Vagina (tissue), 2 donors: ENCODE results near the gene ATG9B.

Experiments
- POLR2A ChIP-seq, 2 donors: fragments of 450-650 bp; IDR thresholded peaks; one replicate each; pipeline ENCODE4 v1.6.1; 2017; ENCODE audit warnings: antibody characterized with exemption in 2 of 2, mild to moderate bottlenecking in 2 of 2, moderate library complexity in 2 of 2
- TF ChIP-seq, protein P1 (sequence below), 3 experiments: fragments of 450-650 bp in 2 of 3; fragments of 200-600 bp in 1 of 3; sonication (generic) in 1 of 3; IDR thresholded peaks; one replicate each; pipeline ENCODE4 v1.5.1; 2017 to 2019; ENCODE audit warnings: antibody characterized with exemption in 3 of 3, mild to moderate bottlenecking in 2 of 3, moderate library complexity in 2 of 3

DNA sequence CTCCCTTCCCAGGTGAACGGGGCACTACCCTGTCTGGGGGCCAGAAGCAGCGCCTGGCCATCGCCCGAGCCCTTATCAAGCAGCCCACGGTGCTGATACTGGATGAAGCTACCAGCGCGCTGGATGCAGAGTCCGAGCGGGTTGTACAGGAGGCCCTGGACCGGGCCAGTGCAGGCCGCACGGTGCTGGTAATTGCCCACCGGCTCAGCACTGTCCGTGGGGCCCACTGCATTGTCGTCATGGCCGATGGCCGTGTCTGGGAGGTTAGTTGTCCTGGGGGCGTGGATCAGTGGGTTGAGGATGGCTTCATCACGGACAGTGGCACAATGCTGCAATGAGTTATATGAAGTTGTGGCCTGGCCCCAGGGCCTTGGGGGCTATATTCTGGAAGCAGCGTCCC is 19.7 kb upstream of the ATG9B start:
- TF ChIP-seq, protein P1, sequence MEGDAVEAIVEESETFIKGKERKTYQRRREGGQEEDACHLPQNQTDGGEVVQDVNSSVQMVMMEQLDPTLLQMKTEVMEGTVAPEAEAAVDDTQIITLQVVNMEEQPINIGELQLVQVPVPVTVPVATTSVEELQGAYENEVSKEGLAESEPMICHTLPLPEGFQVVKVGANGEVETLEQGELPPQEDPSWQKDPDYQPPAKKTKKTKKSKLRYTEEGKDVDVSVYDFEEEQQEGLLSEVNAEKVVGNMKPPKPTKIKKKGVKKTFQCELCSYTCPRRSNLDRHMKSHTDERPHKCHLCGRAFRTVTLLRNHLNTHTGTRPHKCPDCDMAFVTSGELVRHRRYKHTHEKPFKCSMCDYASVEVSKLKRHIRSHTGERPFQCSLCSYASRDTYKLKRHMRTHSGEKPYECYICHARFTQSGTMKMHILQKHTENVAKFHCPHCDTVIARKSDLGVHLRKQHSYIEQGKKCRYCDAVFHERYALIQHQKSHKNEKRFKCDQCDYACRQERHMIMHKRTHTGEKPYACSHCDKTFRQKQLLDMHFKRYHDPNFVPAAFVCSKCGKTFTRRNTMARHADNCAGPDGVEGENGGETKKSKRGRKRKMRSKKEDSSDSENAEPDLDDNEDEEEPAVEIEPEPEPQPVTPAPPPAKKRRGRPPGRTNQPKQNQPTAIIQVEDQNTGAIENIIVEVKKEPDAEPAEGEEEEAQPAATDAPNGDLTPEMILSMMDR (IDR thresholded peaks at IDR 0.05), result no peak
- no peak for TF ChIP-seq POLR2A (IDR thresholded peaks at IDR 0.05)
